ENCODE results near the gene KIAA1958.

Gene KIAA1958

DNA sequence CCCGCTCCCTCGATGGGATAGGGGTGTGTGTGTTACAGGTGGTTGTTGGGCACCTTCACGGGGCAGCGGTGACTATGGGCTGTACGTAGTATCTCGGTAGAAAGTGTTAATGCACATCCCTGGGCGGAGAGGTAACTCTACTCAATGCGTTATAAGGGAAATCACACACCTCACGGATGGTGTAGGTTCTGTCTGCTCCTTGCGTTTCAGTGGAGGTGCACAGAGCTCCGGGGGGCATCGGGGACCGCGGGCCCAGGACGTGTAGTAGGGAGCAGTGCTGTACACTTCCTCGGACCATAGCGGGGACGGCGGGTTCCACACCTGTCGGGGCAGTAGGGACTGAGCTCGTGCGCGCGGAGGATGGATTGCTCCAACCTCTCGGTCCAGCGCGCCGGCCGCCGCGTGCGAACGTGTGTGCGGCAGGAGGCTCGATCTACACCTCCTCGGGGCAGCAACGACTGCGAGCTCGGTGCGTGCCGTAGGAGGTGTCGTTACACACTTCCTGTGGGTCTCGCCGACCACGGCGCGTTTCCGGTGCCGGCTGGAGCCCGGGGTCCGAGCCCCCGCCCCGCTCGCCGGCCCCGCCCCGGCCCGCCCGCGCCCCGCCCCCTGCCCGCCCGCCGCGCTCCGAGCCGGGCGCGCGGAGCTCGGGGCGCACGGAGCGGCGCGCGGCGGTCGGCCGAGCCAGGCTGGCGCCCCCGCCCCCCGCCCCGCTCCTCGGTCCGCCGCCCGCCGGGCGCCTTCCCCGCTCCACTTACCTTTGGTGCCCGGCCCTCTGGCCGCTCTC lies at the start of gene KIAA1958:
Gene KIAA1958 (plus strand): TSS at position 607 of the 787 bp plus-strand sequence. CDS start 87,254 bp downstream, outside the sequence.
- peak; percentile 83 for DNase-seq

- DNase-seq: no peak
These were observed 49.2 kb upstream of the KIAA1958 start for GRCh38 chr9:112437406-112437805.

DNA sequence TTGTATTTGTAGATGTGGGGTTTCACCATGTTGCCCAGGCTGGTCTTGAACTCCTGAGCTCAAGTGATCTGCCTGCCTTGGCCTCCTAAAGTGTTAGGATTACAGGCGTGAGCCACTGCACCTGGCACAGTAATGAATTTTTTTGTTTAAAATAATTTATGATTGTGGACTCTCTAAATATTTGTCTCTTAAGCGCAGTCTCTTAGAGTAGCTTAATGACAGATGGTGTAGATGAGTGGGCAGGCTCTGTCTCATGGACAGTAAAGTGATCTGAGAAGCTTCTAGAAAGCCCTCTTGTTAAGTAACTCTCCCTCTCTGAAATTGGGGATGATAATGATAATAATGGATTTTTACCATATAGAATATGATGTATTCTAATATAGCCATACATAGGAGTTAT lies 47.5 kb upstream of the KIAA1958 start:
- DNase-seq: peak; percentile 2

GRCh38 chr9:112439825-112440224 lies 46.8 kb upstream of the KIAA1958 start:
- DNase-seq: no peak

DNA sequence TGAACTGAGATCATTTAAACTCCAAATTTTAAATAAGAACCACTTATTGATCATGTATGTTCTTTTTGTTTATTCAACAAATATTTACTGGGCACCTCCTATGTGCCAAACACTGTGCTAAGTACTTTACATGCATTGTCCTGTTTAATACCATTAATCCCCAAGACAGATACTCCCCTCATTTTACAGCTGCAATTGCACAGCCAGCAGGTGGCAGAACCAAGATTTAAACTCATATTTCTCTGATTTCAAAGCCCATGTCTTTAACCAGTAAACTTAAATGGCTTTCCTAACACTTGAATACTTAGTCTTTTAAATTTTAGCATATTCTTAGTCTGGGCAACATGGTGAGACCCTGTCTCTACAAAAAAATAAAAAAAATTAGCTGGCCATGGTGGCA lies 43.4 kb upstream of the KIAA1958 start:
- no peak for DNase-seq

DNA sequence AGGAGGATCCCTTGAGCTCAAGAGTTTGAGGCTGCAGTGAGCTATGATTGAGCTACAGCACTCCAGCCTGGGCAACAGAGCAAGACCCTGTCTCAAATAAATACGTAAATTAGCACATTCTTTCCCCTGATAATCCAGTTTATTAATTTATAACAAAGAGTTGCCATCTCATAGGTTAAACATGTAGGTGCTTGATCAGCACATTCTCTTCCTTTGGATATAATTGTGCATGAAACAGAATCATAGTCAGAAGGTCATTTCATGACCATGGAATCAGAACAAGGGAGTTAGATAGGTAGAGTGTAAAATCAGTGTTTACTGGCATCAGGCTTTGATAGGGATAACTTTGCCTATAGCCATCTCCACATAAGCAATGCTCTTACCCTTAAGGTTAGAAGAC lies 43.0 kb upstream of the KIAA1958 start:
- no peak for DNase-seq

- no peak for DNase-seq
These were observed 41.4 kb upstream of the KIAA1958 start for GRCh38 chr9:112445196-112445595.

GRCh38 chr9:112446080-112446479 lies 40.5 kb upstream of the KIAA1958 start:
- no peak for DNase-seq

DNA sequence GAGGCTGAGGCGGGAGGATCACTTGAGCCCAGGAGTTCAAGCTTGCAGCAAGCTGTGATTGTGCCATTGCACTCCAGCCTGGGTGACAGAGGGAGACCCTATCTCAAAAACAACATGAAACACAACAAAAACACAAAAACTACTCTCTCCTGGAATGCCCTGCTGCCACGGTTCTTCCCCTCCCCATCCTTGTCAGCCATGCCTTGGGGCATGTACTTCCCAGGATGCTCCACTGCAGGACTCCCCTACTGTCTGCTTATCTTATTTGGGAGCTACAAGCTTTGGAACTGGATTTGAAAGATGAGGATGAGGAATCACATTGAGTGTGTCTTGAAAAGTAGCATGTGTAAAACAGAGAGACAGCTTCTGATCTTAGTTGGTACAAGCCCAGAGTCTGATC lies 40.1 kb upstream of the KIAA1958 start:
- DNase-seq: no peak

DNA sequence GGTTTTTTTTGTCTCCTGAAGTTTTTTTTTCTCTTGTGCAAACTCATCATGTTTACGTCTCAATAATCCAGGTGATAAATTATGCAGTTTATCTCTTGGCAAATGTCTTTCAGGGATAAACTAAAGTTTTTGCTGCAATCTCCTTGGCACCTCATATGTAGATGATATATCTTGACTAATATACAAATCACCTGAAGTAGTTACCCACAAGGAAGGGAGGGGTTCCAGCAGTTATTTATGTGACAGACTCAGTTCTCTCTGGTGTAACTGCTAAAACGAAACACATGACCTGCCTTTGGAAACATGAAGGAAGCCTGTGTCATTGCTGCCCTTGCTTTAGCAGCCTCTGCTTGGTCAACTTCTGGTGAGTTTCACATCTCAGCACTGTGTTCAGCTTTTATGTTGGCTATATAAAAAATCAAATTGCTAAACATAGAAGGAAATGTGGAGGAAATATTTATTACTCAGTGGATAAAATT lies 39.3 kb upstream of the KIAA1958 start:
- no peak for DNase-seq

- DNase-seq: no peak
These were observed 23.8 kb upstream of the KIAA1958 start for GRCh38 chr9:112462855-112463254.

DNA sequence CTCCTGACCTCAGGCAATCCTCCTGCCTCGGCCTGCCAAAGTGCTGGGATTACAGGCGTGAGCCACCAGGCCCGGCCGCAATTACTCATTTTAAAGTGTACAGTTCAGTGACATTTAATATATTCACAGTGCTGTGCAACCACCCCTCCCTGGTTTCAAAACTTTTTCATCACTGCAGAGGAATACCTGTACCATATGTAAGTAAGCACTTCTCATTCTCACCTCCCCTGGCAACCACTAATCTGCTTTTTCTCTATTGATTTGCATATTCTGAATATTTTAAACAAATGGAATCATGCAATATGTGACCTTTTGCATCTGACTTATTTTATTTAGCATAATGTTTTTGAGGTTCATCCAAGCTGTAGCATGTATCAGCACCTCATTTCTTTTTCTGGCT lies 21.3 kb upstream of the KIAA1958 start:
- DNase-seq: no peak

DNA sequence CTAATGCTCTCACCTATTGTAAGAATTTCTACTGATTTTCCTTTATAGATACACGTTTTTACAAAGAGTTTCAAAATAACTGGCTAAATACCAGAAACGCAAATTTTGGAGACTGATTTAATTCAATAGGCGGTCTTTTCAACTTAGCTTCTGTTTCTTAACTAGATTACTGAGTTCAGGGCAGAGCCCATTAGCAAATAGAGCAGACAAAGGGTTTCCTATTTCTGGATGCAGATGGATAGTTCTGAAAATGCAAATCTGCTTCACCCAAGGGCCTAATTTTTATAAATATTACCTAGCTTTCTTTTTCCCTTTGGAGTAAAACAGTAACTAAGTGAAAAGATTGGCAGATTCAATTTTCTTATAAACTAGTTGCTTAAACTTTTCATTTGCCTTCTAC lies 13.6 kb upstream of the KIAA1958 start:
- DNase-seq: no peak

- DNase-seq: no peak
These were observed 12.6 kb upstream of the KIAA1958 start for GRCh38 chr9:112473986-112474385.

GRCh38 chr9:112475318-112475717 lies 11.3 kb upstream of the KIAA1958 start:
- no peak for DNase-seq

GRCh38 chr9:112477330-112477729 lies 9.3 kb upstream of the KIAA1958 start:
- no peak for DNase-seq

- no peak for DNase-seq
These were observed 7.4 kb upstream of the KIAA1958 start for GRCh38 chr9:112479221-112479620.

DNA sequence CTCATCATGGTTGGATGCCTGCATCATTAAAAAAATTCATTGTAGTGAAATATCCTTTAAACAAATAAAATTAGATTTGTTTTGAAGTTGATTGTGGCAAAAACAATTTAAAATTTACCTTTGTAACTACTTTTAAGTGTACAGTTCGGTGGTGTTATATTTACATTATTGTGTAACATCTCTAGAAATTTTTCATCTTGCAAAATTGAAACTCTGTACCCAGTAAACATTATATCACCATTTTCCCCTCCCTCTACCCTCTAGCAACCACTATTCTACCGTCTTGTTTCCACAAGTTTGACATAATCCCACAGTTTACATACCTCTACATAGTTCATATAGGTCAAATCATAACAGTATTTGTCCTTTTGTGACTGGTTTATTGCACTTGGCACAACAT lies 2.0 kb upstream of the KIAA1958 start:
- no peak for DNase-seq

DNA sequence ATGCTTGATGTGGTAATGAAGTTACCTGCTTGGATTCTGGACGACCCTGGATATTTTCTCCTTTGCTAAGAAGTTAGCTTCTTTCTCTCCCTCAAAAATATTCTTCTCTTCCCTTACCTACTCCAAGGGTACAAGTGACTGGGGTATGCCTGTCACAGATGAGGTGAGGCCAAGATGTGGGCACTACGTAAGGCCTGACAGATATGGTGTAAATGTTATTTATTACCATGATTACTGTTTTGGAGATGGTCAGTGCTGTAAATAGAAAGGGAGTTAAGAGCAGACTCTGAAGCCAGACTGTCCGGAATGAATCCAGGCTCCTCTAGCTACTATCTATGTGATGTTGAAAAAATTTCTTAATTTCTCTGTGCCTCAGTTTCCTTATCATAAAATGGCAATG lies 1.1 kb upstream of the KIAA1958 start:
- no peak for DNase-seq

DNA sequence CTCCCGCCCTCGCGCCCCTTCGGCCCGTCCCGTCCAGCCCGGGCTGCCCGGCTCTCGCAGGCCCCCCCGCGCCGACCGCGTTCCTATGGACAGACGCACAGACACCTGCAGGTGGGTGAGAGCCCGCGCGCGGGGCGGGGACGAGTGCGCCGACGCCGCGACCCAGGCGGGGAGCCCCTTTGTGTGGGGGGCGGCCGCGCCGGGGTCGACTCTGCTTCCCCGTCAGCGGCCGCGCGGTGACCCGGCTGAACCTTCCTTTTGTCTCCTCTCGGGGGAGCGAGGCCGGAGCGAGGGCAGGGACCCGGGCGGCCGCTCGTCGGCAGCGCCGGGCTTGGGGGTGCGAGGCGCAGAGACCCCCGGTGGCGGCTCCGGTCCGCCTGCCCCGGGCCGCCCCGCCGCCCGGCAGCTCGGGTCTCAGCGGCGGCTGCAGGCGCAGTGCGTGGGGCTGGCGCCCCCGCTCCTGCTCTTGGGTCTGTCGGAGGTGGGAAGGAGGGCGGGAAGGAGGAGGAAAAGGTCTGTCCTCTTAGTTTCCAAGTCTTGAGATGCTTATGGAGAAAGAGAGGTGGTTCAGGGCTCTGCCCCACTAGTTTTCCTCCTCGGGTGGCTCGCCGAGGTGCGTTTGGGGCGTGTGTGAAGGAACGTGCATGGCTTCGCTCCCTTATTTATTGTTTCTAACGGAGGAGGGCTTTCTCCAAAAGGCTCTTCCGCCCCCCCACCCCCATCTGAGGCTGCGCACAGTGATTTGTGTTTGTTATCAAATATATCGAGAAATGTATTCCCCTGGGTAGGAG lies 576 bp downstream of the KIAA1958 start:
- peak; percentile 63 for DNase-seq

GRCh38 chr9:112487799-112488340 lies 1.2 kb downstream of the KIAA1958 start:
- DNase-seq: no peak

DNA sequence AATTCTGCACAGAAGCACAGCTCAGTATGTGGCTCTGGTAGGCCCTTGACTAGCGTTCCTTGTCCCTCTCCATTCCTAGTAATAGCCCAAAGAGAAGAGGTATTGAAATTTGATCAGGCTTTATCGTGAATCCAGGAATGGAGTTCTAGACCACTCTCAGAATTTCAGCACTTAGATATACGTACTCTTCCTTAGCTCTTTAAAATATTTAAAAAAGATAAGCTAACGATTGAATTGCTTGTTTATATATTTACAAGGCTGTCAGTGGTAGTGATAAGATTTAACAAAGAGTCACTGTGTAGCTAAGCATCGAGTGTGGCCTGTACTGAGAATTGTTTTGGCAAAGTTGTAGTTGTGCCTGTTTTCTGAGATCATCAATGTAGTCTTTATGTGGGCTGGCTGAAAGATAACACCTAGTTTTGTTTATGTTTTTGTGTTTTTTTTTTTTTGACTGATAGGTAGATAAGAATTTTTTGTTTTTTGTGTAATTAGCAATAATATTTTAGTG lies 2.5 kb downstream of the KIAA1958 start:
- no peak for DNase-seq

DNA sequence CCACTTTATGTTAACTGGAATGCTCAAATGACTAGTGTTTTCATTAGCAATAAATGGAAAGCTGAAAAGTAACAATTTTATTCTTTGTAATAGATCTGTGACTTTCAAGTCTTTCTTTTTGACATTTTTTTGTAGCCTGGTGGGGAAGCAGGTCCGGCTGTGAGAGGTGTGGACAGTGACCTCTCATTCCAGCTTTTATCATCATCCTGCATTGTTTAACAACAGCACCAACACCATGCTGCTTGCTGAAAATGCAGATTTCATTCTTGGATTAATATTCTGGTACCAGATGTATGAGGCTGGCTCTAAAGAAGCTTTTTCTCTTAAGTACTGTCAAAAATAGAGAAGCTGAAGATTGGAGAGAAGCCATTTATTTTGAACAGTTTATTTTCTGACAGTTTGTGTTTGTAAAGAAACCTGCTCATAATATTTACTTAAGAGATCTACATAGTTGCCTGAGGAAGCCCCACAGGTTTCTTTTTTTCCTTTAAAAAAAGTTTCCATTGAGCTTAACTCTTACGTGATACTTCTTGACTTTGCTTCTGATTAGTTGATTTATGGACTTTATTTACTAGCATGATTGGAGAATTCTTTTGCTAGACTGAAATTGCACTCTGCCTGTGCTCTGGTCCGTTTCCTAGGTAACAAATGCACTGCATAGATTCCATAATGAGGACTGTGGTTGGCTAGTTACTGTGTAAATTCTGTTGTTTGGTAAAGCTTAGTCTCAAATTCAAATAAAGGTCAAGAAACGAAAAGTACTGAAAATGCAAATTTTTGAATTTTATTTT lies 3.4 kb downstream of the KIAA1958 start:
- DNase-seq: peak; percentile 0
